Measurements from ENCODE around the gene CREB3L4. TPM values are rescaled to one million over a fixed set of nuclear protein-coding genes. Genes with fewer than 3 reads are reported as not detected.

CREB3L4 gene
- total and polyA plus RNA-seq, 2 donors (not counting 3 experiments of a cell fraction or from before 2014, with no cell fraction given) = 8.1 to 12.1 TPM

- Histone ChIP-seq H3K9ac (replicated peaks; ENCODE audit: extremely low read depth, insufficient read depth, low read length) (peak within 1 kb of the TSS; percentile 72), H3K27ac (ENCODE audit: insufficient read depth, low read depth, low read length) (peak within 1 kb of the TSS; percentile 18), H3K4me3 (replicated peaks in 1 of 3; ENCODE audit: insufficient read depth in 1 of 3, low read depth in 1 of 3, low read length in 3 of 3) (peak within 1 kb of the TSS; percentile 47 to 80 (median 75)), H3K36me3 (ENCODE audit: control insufficient read depth in 2 of 2, extremely low read depth in 1 of 2, insufficient read depth in 2 of 2, low read length in 2 of 2) (peaks cover 0 to 17% of the 10 kb centered on the region in 2 experiments), H3K27me3 (ENCODE audit: control insufficient read depth in 2 of 2, insufficient read depth in 2 of 2, low read length in 2 of 2) (no peaks in the 10 kb centered on the region), H3K79me2 (ENCODE audit: control insufficient read depth, insufficient read depth, low read length) (peaks cover 45% of the 10 kb centered on the region), H4K20me1 (replicated peaks; ENCODE audit: control insufficient read depth, extremely low read depth, insufficient read depth, low read length) (no peaks in the 10 kb centered on the region), H3K4me1 (ENCODE audit: control insufficient read depth, extremely low read depth, insufficient read depth, low read length) (peaks cover 35% of the 10 kb centered on the region), H2AFZ (ENCODE audit: low read depth, low read length) (peak within 1 kb of the TSS; percentile 47), H3K4me2 (ENCODE audit: insufficient read depth, low read length) (peak within 1 kb of the TSS; percentile 72), H3K9me3 (replicated peaks; ENCODE audit: control insufficient read depth, insufficient read depth, low read length) (no peaks in the 10 kb centered on the region), H3K9me1 (replicated peaks; ENCODE audit: control insufficient read depth, extremely low read depth, insufficient read depth, low read length) (no peaks in the 10 kb centered on the region)
- DNase-seq (ENCODE audit: low read depth, low spot score) = peak; percentile 98
- TF ChIP-seq CTCF (IDR thresholded peaks at IDR 0.05; ENCODE audit: extremely low read depth in 1 of 2, insufficient read depth in 1 of 2, low read depth in 1 of 2, low read length in 2 of 2) (no peak), POLR2AphosphoS5 (IDR thresholded peaks at IDR 0.05; ENCODE audit: insufficient read depth, low read depth, low read length) (peak; percentile 81), GATA2 (IDR thresholded peaks at IDR 0.05; ENCODE audit: insufficient read depth, insufficient read length, low read depth, low read length) (no peak), POLR2A (IDR thresholded peaks at IDR 0.05; ENCODE audit: low read depth, low read length) (peak; percentile 33), FOS (IDR thresholded peaks at IDR 0.05; ENCODE audit: borderline replicate concordance, insufficient read depth, low read length) (no peak), MYC (IDR thresholded peaks at IDR 0.05; ENCODE audit: low read depth, low read length) (no peak), JUN (IDR thresholded peaks at IDR 0.05; ENCODE audit: borderline replicate concordance, insufficient read depth, insufficient read length, low read depth) (no peak), MAX (IDR thresholded peaks at IDR 0.05; ENCODE audit: insufficient read depth, insufficient read length) (no peak), EZH2 (IDR thresholded peaks at IDR 0.05; ENCODE audit: borderline replicate concordance, low read depth, low read length, severe bottlenecking) (no peak)
- no TSS peak for BruUV-seq (replicated peaks)
- dilution Hi-C loops (cut with MboI; ENCODE audit: extremely low pct_ligation_motif_present, low sequenced_read_pairs) (no loop called here), intact Hi-C loops (cut with micrococcal nuclease) (loop anchor here (1.0 kb wide), 4 partner anchors 12 to 35 kb away; partner anchors contain the start of genes DENND4B and JTB)
- peak; percentile 100 for FAIRE-seq
- ChIA-PET POLR2A (interaction anchor here (0.9 to 1.2 kb wide), 2 partner anchors 12 to 77 kb away, joined by 3 to 5 read pairs; partner anchors contain the start of gene DENND4B), CTCF (interaction anchor here (1.5 to 4.2 kb wide), 4 partner anchors 9 to 21 kb away, joined by 4 to 25 read pairs (median 7); partner anchors contain the start of genes CREB3L4, DENND4B and JTB)
These were observed 9.4 kb upstream of the CREB3L4 start, which contains the start of gene CRTC2 for GRCh38 chr1:153958111-153958960. Gene CRTC2 (minus strand): TSS chr1:153958612. CDS start chr1:153958497, 115 bp downstream.

Measured in endothelial cell of umbilical vein (primary cell).